ENCODE data around the gene RPS16.

GRCh38 chr19:39430675-39431593 is 4.8 kb downstream of the RPS16 start:
- TF ChIP-seq CTCF (conservative IDR thresholded peaks at IDR 0.05; ENCODE audit: low read depth in 2 of 2) (no peak), JUNB (IDR thresholded peaks at IDR 0.05; ENCODE audit: unreplicated experiment) (no peak), EZH2 (IDR thresholded peaks at IDR 0.05; ENCODE audit: low read depth, unreplicated experiment) (no peak), POLR2AphosphoS5 (IDR thresholded peaks at IDR 0.05; ENCODE audit: low read depth) (peak; percentile 55; the same call in 1 of the 2 replicates)

Data from GM23338 (cell line).